Thyroid gland (tissue), 4 donors: ENCODE results near the gene RAPGEFL1.

Experiments used
- POLR2A ChIP-seq, 2 donors: fragments of 450-650 bp; IDR thresholded peaks; one replicate each; pipeline ENCODE4 v1.6.1; 2017; ENCODE audit warnings: antibody characterized with exemption in 2 of 2, mild to moderate bottlenecking in 2 of 2, moderate library complexity in 1 of 2
- TF ChIP-seq, protein P1 (sequence below), 6 experiments: fragments of 200-600 bp in 3 of 6; fragments of 450-650 bp in 3 of 6; sonication (generic) in 3 of 6; IDR thresholded peaks; one replicate each; pipeline ENCODE4 v1.5.1; 2016 to 2019; ENCODE audit warnings: antibody characterized with exemption in 6 of 6, mild to moderate bottlenecking in 2 of 6, inconsistent platforms in 1 of 6, moderate library complexity in 1 of 6

DNA sequence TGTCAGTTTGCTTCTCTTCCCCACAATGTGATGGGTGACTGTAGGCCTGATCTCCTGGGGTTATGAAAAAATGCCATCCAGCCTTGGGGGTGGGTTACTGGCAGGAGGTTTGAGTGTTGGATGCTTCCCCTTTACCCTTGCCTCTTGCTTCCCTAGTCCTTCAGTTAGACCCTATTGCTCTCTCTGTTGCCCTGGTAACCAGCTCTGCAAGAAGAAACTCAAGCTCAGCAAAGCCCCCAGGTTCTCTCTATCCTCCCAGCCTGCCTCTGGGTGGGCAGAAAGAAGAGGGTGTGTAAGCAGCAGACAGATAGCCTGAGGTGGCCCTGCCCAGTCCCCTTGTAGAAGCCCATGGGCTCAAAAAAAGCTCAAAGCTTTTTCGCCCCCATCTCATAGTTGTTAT, 2.8 kb upstream of the RAPGEFL1 start:
- TF ChIP-seq, protein P1, sequence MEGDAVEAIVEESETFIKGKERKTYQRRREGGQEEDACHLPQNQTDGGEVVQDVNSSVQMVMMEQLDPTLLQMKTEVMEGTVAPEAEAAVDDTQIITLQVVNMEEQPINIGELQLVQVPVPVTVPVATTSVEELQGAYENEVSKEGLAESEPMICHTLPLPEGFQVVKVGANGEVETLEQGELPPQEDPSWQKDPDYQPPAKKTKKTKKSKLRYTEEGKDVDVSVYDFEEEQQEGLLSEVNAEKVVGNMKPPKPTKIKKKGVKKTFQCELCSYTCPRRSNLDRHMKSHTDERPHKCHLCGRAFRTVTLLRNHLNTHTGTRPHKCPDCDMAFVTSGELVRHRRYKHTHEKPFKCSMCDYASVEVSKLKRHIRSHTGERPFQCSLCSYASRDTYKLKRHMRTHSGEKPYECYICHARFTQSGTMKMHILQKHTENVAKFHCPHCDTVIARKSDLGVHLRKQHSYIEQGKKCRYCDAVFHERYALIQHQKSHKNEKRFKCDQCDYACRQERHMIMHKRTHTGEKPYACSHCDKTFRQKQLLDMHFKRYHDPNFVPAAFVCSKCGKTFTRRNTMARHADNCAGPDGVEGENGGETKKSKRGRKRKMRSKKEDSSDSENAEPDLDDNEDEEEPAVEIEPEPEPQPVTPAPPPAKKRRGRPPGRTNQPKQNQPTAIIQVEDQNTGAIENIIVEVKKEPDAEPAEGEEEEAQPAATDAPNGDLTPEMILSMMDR (IDR thresholded peaks at IDR 0.05) = no peak
- TF ChIP-seq POLR2A (IDR thresholded peaks at IDR 0.05) = no peak
